GM23248 (cell line): ENCODE data around the gene CCDC18.

Experiments
- EZH2 ChIP-seq: fragments of 200-600 bp; sonication (generic); IDR thresholded peaks from 2 replicates; pipeline ENCODE4 v1.6.1; 2018; ENCODE audit warnings: antibody characterized with exemption, mild to moderate bottlenecking; ENCODE audit not compliant: insufficient read depth, poor library complexity, severe bottlenecking
- EZH2phosphoT487 ChIP-seq: fragments of 200-600 bp; sonication (generic); IDR thresholded peaks from 2 replicates; pipeline ENCODE4 v1.6.1; 2018; ENCODE audit warnings: antibody characterized with exemption, moderate library complexity, mild to moderate bottlenecking, low read depth; ENCODE audit not compliant: insufficient read depth

DNA sequence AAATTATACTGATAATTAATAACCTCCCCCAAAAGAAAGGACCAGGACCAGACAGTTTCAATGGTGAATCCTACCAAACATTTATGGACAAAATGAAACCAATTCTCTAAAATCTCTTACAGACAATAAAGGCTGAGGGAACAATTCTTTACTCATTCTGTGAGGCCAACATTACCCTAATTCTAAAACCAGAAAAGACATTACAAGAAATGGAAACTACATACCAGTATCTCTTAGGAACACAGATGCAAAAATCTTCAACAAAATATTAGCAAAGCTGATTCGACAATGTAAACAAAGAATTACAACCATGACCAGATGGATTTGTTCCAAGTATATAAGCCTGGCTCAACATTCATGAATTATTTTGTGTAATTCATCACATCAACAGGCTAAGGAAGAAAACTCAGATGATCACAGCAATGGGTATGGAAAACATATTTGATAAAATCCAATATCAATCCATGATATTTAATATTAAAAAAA, 8.9 kb upstream of the CCDC18 start:
- no peak for TF ChIP-seq EZH2phosphoT487
- TF ChIP-seq EZH2: no peak
